Tibial nerve (tissue), 4 donors: Measurements from ENCODE around the gene GCFC2.

Source experiments
- EP300 ChIP-seq, 2 donors: sonication (generic); formaldehyde crosslinking; IDR thresholded peaks; one replicate each; pipeline ENCODE4 v1.6.1; 2017; ENCODE audit warnings: antibody characterized with exemption in 2 of 2, mild to moderate bottlenecking in 1 of 2
- POLR2A ChIP-seq, 2 donors: fragments of 450-650 bp; IDR thresholded peaks; one replicate each; pipeline ENCODE4 v1.6.1; 2017; ENCODE audit warnings: antibody characterized with exemption in 2 of 2, mild to moderate bottlenecking in 2 of 2, moderate library complexity in 2 of 2
- TF ChIP-seq, protein P1 (sequence below), 5 experiments: fragments of 200-600 bp in 3 of 5; fragments of 450-650 bp in 2 of 5; sonication (generic) in 3 of 5; IDR thresholded peaks; one replicate each; pipeline ENCODE4 v1.5.1; 2016 to 2019; ENCODE audit warnings: antibody characterized with exemption in 5 of 5, mild to moderate bottlenecking in 3 of 5, moderate library complexity in 2 of 5

- TF ChIP-seq, protein P1, sequence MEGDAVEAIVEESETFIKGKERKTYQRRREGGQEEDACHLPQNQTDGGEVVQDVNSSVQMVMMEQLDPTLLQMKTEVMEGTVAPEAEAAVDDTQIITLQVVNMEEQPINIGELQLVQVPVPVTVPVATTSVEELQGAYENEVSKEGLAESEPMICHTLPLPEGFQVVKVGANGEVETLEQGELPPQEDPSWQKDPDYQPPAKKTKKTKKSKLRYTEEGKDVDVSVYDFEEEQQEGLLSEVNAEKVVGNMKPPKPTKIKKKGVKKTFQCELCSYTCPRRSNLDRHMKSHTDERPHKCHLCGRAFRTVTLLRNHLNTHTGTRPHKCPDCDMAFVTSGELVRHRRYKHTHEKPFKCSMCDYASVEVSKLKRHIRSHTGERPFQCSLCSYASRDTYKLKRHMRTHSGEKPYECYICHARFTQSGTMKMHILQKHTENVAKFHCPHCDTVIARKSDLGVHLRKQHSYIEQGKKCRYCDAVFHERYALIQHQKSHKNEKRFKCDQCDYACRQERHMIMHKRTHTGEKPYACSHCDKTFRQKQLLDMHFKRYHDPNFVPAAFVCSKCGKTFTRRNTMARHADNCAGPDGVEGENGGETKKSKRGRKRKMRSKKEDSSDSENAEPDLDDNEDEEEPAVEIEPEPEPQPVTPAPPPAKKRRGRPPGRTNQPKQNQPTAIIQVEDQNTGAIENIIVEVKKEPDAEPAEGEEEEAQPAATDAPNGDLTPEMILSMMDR (IDR thresholded peaks at IDR 0.05): no peak
- TF ChIP-seq POLR2A (IDR thresholded peaks at IDR 0.05): no peak
- no peak for TF ChIP-seq EP300 (IDR thresholded peaks at IDR 0.05)
Measured at GRCh38 chr2:75621228-75621627, 89.5 kb downstream of the GCFC2 start.
